IPS-15b (cell line): ENCODE results near the gene DMD.

Experiments used
- H3K27me3 ChIP-seq: one replicate; pipeline ENCODE4 v1.6.1; 2013; ENCODE audit warnings: low read length; ENCODE audit not compliant: control insufficient read depth, insufficient read depth
- H3K36me3 ChIP-seq: one replicate; pipeline ENCODE4 v1.6.1; 2013; ENCODE audit warnings: low read length; ENCODE audit not compliant: control insufficient read depth, insufficient read depth
- H3K4me1 ChIP-seq: one replicate; pipeline ENCODE4 v1.6.1; 2013; ENCODE audit warnings: mild to moderate bottlenecking, low read length; ENCODE audit not compliant: control insufficient read depth, insufficient read depth
- H3K4me3 ChIP-seq: one replicate; pipeline ENCODE4 v1.5.1; 2013; ENCODE audit warnings: low read depth, low read length
- H3K9ac ChIP-seq: one replicate; pipeline ENCODE4 v1.6.1; 2013; ENCODE audit warnings: low read depth, mild to moderate bottlenecking, low read length
- H3K9me3 ChIP-seq: one replicate; pipeline ENCODE4 v1.6.1; 2013; ENCODE audit warnings: mild to moderate bottlenecking, low read length; ENCODE audit not compliant: control insufficient read depth, insufficient read depth

Gene DMD

DNA sequence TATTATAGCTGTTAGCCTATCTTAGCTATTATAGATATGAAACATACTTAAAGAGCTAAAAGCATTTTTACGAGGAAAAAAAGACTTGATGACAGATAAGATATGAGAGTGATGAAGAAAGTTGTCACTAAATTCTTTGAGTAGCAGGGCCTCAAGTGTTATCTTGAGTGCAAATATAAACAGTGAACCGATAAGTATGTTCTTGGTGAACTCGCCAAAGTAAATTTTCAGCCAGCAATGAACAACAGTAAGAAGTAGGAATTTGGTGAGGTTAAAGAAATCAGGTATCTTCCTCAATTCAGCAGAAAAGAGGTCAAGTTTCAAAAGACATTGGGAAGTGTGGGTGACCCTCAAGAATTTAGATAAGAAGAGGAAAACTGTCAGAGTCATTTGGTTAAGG is 1667.7 kb downstream of the DMD start:
- Histone ChIP-seq H3K4me3 (no peak overlapping the region), H3K9ac (no peak overlapping the region), H3K4me1 (peaks cover 3% of the 10 kb centered on the region), H3K36me3 (no peaks in the 10 kb centered on the region), H3K9me3 (no peaks in the 10 kb centered on the region), H3K27me3 (no peaks in the 10 kb centered on the region)

DNA sequence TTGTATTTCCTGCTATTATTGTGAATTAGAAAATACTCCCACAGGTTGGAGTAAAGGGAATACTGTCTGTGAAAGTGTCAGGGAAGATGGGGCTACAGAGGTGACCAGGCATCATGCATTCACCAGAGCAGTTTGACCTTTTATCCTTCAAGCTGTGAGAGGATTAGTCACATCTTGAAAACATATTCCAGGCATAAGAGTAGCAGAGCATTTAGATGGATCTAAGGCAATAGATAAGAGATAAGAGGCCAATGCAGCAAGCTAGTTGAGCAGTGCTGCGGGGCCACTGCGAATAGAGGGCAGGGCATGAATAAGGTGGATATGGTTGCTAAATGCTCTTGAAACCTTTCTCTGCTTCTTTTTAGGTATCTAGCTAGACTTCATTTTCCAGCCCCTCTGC is 1668.8 kb downstream of the DMD start:
- Histone ChIP-seq H3K9me3 (no peaks in the 10 kb centered on the region), H3K4me1 (peaks cover 3% of the 10 kb centered on the region), H3K36me3 (no peaks in the 10 kb centered on the region), H3K9ac (no peak overlapping the region), H3K27me3 (no peaks in the 10 kb centered on the region), H3K4me3 (no peak overlapping the region)

DNA sequence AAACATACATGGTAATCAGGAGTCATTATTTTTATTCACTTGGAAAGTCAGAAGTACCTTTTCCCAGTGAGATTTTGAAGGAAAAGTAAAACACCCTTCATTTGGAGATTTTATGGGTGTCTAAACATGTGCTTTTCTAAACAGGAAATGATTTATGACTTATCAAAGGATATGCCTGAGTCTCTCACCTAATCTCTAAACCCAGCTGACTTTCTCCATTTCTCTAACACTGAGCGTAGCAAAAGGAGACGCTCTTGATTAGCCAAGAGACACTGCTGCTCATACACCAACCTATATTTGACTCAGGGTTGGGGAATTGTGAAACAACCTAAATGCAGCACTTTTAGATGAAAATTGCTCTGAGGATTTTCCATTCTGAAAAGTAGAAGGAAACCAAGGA is 1671.0 kb downstream of the DMD start:
- Histone ChIP-seq H3K4me3 (no peak overlapping the region), H3K9ac (no peak overlapping the region), H3K36me3 (no peaks in the 10 kb centered on the region)

DNA sequence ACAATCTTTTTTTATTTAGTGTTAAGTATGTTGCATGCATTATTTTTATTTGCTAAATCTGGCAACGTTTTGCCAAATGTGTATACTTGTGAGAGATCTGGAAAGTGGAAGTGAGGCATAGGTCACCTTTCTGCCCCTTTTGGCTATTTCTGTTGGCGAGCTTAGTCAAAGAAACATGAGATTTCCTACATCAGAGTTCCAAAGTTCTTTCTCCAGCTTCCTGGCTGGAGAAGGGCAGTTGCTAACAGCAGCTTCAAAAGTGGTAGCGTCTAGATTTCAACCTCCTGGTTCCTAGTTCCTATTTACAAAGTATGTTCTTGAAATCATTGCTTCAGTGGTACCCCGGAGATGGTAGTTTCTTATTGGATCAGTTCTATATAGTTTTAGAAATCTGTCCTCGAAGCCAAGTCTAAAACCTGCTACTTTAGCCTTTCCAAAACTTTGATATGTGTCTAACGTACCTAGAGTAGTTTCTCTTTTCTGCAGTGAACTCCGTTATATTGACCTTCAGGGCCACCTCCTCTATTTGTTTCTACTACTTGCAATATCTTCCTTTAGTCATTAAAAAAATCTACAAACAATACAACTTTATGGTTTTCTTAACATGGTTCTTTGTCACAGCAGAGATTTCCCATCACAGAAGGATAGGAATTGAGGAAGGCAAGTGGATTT is 1683.8 kb downstream of the DMD start:
- H3K9ac ChIP-seq = no peak overlapping the region
- no peaks in the 10 kb centered on the region for H3K27me3 ChIP-seq
- no peaks in the 10 kb centered on the region for H3K9me3 ChIP-seq
- no peak overlapping the region for H3K4me3 ChIP-seq
- no peaks in the 10 kb centered on the region for H3K4me1 ChIP-seq
- no peaks in the 10 kb centered on the region for H3K36me3 ChIP-seq

More for the DNA sequence above, 1671.0 kb downstream of the DMD start:
- H3K9me3 ChIP-seq = no peaks in the 10 kb centered on the region
- no peaks in the 10 kb centered on the region for H3K4me1 ChIP-seq
- no peaks in the 10 kb centered on the region for H3K27me3 ChIP-seq

DNA sequence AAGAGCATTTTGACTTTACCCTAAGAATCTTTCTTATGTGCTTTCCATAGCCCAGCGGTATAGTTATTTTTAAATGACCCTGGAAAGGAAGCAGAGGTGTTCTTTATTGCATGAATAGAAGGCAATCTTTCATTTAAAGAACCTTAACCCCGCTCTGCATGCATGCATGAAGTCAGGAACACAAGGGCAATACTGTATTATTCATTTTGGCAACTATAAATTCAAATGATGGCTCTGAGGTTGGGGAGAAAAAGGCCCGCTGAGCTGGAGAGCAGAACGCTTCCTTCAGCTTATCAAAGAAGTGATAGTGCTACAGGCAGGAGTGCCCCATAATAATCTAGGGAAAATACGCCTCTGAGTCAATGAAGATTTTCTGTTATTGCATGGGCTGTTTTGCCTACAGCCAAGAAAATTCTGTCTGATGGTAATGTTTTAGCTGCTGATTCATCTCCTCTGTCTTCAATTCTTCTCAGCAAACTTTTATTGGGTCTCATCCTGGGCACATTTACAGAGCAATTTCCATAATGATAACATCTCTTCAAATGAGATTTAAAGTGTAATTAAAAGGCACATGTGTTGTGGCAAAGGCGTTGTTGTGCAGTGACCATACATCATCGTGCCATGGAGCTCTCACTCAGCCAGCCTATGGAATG is 1687.3 kb downstream of the DMD start:
- Histone ChIP-seq H3K36me3 (no peaks in the 10 kb centered on the region), H3K4me1 (no peaks in the 10 kb centered on the region), H3K9ac (no peak overlapping the region), H3K9me3 (no peaks in the 10 kb centered on the region), H3K4me3 (no peak overlapping the region), H3K27me3 (no peaks in the 10 kb centered on the region)

DNA sequence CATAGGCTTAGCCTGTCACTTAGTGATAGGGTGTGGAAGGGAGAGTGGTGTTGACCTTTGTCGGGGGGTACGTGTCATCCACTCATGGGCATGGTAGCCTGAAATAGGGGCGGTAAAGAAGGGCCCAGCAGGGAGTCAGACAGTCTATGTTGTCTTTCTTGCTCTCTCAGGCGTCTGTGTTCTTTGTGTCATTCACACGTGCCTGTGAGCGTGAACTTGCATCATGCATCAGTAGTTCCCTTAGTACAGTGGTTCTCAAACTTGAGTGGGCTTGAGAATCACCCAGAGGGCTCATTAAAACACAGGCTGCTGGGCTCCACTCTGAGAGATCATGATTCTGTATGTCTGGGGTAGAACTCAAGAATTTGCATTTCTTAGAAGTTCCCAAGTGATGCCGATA is 1688.6 kb downstream of the DMD start:
- H3K9ac ChIP-seq = no peak overlapping the region
- no peaks in the 10 kb centered on the region for H3K36me3 ChIP-seq
- H3K4me1 ChIP-seq = no peaks in the 10 kb centered on the region
- no peaks in the 10 kb centered on the region for H3K9me3 ChIP-seq
- H3K4me3 ChIP-seq = no peak overlapping the region
- no peaks in the 10 kb centered on the region for H3K27me3 ChIP-seq

DNA sequence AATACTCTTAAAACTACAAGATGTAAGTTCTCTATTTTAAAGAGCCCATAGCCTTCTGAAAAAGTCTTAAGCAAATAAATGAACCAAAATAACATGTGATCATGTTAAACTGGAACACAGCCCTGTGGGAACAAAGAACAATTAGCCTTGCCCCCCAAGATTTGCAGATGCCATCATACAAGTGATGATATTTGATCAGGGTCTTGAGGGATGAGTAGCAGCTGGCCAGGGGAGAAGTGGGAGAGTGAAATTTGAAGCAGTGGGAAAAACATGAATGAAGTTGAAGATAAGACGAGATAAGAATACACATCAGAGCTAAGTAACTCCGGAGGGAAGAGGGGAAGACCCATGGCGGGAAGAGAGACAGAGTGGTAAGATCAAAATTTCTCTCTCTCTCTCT is 1689.4 kb downstream of the DMD start:
- no peaks in the 10 kb centered on the region for H3K4me1 ChIP-seq
- no peaks in the 10 kb centered on the region for H3K36me3 ChIP-seq
- H3K9ac ChIP-seq = no peak overlapping the region
- H3K27me3 ChIP-seq = no peaks in the 10 kb centered on the region
- no peak overlapping the region for H3K4me3 ChIP-seq
- H3K9me3 ChIP-seq = no peaks in the 10 kb centered on the region

DNA sequence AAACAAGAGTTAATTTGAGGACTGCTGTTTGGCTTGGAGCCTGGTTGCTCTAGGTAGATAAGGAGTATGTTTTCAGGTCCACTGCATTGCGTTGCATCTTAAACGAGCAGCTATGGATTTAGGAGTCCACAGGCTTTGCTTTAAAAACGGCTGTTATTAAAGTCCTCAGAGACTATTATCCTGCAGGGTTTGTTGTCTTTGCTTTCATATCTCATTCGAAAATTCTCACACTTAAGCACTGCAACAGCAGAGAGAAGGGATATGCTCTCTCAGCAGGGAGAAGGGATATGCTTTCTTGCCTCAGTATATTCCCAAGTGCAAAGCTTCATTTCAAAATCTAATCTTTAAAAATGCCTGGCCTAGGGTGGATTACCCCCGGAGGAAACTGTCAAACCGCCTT is 1694.8 kb downstream of the DMD start:
- Histone ChIP-seq H3K27me3 (no peaks in the 10 kb centered on the region), H3K4me3 (no peak overlapping the region), H3K9me3 (no peaks in the 10 kb centered on the region)

DNA sequence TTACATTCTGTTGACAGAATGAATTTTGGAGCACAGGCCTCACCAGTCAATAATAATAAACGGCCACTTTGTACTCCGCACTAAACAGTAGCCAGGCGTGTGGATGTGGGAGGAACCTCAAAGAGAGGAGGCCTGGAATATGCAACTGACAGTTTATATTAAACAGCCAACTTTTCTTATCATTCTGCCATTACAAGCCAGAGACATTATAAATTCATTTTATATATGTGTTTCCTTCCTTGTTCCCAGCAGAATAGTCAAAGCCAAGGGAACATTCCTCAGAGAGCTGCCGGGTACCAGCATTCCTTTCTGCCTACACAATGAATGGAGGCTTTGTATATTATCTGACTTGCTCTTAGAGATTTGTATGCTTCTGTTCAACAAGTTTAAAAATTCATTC is 1703.0 kb downstream of the DMD start:
- Histone ChIP-seq H3K9me3 (no peaks in the 10 kb centered on the region), H3K27me3 (no peaks in the 10 kb centered on the region), H3K4me3 (no peak overlapping the region)

More for the DNA sequence above, 1694.8 kb downstream of the DMD start:
- H3K9ac ChIP-seq = no peak overlapping the region
- H3K36me3 ChIP-seq = no peaks in the 10 kb centered on the region
- H3K4me1 ChIP-seq = no peaks in the 10 kb centered on the region

DNA sequence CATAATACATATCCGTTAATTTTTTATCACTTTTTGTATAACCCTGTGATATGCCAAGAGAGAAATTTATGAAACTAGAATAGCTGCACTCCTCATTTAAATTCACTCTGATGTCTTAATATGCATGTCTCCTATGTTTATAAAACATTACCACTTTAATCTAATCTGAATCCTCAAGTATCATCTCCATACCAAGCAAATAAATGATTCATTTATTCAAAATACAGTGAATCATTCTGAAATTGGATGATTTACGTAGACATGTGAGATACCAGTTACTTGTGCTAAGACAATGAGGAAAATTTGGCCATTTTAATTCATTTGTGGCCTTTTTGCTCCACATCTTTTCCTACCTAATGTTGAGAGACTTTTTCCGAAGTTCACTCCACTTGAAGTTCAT is 1704.4 kb downstream of the DMD start:
- no peaks in the 10 kb centered on the region for H3K9me3 ChIP-seq
- H3K9ac ChIP-seq = no peak overlapping the region
- H3K36me3 ChIP-seq = no peaks in the 10 kb centered on the region
- H3K4me1 ChIP-seq = no peaks in the 10 kb centered on the region
- no peak overlapping the region for H3K4me3 ChIP-seq
- no peaks in the 10 kb centered on the region for H3K27me3 ChIP-seq

More for the DNA sequence above, 1703.0 kb downstream of the DMD start:
- Histone ChIP-seq H3K4me1 (no peaks in the 10 kb centered on the region), H3K9ac (no peak overlapping the region), H3K36me3 (no peaks in the 10 kb centered on the region)

DNA sequence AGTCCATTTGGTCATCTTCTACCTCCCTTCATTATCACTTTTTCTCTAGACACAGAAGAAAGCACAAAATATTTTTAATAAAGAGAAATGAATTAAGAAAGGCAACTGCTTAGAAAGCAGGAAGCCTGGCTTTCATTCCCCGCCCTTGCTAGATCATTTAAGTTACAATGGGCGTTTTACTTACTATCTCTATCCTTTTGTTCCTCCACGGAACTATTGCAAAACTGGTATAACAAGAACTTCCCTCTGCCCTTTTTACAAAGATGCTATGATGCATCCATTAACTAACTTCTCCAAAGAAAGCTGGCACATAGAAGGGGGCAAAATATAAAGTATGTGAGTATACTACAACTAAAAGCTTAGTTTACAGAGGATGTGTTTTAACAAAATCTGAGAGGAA is 1705.0 kb downstream of the DMD start:
- no peak overlapping the region for H3K4me3 ChIP-seq
- H3K9ac ChIP-seq = no peak overlapping the region
- H3K4me1 ChIP-seq = no peaks in the 10 kb centered on the region
- H3K27me3 ChIP-seq = no peaks in the 10 kb centered on the region
- no peaks in the 10 kb centered on the region for H3K9me3 ChIP-seq
- no peaks in the 10 kb centered on the region for H3K36me3 ChIP-seq

DNA sequence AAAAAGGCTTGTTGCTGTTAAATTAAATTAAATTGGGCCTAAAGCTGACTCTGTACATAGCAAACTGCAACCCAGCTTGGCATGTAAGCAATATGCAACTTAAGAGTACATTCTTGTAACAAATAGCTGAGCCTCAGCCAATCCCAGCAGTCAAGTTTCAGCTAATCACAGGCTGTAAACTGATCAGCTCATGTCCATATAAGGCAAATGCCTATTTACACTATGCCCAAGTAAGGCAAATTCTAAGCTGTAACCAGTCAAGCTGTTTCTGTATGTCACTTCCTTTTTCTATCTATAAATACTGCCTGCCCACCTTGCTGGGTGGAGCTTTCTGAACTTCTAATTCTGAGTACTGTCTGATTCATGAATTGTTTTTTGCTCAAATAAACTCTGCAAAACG is 1710.4 kb downstream of the DMD start:
- Histone ChIP-seq H3K9ac (no peak overlapping the region), H3K27me3 (no peaks in the 10 kb centered on the region), H3K4me3 (no peak overlapping the region), H3K4me1 (no peaks in the 10 kb centered on the region), H3K9me3 (no peaks in the 10 kb centered on the region), H3K36me3 (no peaks in the 10 kb centered on the region)
